Measurements from ENCODE around the gene SV2B.

SV2B gene

DNA sequence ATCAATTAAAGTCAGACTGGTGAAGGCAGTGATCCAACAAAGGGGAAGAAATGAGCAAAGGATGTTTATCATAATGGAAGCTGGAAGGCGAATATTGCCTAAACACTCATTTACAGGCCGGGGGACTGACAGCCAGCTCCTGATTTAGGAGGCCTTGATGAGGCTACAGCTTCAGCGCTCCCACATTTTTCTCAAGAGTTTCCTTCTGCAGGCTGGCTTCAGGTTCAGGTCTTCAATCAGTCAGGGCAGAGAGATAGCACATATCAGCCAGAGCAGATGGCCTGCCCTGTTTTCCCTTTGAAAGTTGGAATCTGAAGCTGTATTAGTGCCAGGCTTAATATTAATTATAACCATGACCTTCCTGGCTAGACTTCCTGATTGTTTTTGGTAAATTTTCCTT is 218.9 kb downstream of the SV2B start:
- TF ChIP-seq, protein P1, sequence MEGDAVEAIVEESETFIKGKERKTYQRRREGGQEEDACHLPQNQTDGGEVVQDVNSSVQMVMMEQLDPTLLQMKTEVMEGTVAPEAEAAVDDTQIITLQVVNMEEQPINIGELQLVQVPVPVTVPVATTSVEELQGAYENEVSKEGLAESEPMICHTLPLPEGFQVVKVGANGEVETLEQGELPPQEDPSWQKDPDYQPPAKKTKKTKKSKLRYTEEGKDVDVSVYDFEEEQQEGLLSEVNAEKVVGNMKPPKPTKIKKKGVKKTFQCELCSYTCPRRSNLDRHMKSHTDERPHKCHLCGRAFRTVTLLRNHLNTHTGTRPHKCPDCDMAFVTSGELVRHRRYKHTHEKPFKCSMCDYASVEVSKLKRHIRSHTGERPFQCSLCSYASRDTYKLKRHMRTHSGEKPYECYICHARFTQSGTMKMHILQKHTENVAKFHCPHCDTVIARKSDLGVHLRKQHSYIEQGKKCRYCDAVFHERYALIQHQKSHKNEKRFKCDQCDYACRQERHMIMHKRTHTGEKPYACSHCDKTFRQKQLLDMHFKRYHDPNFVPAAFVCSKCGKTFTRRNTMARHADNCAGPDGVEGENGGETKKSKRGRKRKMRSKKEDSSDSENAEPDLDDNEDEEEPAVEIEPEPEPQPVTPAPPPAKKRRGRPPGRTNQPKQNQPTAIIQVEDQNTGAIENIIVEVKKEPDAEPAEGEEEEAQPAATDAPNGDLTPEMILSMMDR (IDR thresholded peaks at IDR 0.05; ENCODE audit: low read depth, low read length) = no peak
- no peak overlapping the region for H3K4me3 ChIP-seq (ENCODE audit: low read depth, low read length)

DNA sequence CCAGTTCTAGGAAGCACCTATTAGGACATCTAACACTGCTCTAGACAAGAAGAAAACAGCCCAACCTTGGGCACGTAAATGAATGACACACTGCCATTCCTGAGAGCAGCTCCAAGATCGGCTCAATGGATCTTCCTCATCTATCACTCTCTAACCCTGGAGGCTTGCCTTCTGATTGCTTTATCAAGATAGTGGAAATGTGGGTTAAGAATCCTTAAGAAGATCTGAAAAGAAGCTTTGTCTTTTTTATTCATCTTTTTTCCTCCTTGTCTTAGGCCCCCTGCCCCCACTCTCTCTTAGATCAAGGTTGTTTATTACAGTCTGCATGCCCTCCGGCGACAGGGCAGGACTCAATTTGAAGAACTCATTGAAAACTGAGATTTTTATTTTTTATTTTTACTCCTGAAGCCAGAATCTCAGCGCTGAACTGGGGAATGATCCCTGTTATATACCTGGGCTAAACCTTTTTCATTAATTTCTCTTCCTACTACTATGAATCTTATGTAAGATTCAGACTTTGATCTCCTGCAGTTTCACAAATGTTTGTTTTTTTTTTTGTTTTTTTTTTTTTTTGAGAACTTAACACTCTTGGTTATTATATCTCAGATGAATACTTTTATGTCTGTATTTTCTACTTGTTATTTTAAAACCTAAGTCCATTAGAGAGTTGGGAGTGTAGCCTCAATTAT is 219.5 kb downstream of the SV2B start:
- TF ChIP-seq, protein P1 (IDR thresholded peaks at IDR 0.05; ENCODE audit: low read depth, low read length) = no peak
- H3K4me3 ChIP-seq (ENCODE audit: low read depth, low read length) = no peak overlapping the region

DNA sequence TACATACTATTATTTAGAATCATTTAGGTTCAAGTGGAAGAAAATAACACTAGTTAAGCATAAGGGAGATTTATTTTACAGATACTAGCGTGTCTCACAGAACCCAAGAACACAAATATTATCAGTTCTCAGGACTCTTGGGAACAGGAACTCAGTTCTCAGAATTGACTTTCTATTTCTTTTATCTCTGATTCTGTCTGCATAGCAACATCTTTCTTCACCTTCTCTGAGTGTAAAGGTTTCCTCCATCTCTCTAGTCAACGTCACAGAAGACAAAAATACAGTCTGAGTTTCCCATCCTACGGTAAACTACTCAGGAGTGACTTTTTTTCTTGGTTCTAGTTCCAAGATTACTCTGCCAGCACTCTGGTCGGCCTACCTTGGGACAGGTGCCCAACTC is 220.0 kb downstream of the SV2B start:
- TF ChIP-seq, protein P1 (IDR thresholded peaks at IDR 0.05; ENCODE audit: low read depth, low read length) = no peak
- no peak overlapping the region for H3K4me3 ChIP-seq (ENCODE audit: low read depth, low read length)

DNA sequence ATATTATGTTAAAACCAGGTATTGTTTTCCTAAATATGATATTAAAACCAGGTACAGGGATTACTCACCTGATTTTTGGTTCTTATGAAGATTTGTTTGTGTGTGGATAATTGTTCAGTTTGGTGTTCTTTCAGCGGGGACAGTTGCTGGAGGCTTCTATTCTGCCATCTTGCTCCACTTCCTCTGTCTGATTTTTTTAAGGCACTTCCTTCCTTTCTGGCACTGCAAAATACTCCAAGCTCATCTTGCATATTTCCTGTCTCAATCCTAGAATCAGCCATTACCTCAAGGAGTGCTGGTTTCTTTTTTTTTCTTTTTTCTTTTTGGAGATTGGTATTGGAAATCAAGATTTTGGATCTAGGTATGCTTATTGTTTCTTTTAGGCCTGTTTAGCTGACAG is 229.9 kb downstream of the SV2B start:
- TF ChIP-seq, protein P1 (IDR thresholded peaks at IDR 0.05; ENCODE audit: low read depth, low read length) = no peak
- H3K4me3 ChIP-seq (ENCODE audit: low read depth, low read length) = no peak overlapping the region

DNA sequence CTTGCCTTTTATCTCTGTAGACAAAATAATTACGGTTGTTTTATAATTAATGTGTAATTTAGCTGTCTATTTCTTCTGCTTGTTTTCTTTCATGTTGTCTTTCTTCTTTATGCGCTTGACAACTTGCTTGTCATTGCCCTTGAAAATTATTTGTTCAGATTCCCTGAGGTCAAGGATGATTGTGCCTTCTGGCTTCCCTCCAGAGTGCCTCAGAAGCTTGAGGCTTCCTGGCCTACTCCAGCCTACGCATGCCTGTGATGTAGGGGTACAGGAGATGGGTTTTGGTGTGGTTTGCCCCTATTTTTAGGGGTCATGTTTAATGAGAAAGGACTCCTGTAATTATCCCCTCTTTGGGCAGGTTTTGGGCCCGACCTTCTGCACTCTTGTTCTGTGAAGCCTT is 231.5 kb downstream of the SV2B start:
- H3K4me3 ChIP-seq (ENCODE audit: low read depth, low read length) = no peak overlapping the region
- TF ChIP-seq, protein P1 (IDR thresholded peaks at IDR 0.05; ENCODE audit: low read depth, low read length) = no peak

DNA sequence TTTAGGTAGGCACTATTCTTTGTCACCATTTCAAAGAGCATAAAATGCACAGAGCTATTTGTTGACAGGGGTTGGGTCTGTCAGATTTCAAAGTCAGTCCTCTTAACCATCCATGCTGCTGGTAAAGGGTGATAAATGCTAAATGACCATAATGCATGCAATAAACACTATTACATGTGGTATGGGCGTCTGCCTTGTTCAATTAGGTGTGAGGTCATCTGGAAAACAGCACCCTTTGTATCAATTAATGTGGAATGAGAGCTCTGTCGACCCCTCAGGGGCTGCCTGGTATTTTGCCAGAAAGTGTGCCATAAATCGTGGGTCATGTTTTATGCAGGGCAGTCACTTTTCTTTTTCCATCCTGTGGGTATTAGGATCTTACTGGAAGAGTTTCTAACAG is 235.6 kb downstream of the SV2B start:
- H3K4me3 ChIP-seq (ENCODE audit: low read depth, low read length) = no peak overlapping the region
- TF ChIP-seq, protein P1 (IDR thresholded peaks at IDR 0.05; ENCODE audit: low read depth, low read length) = no peak

DNA sequence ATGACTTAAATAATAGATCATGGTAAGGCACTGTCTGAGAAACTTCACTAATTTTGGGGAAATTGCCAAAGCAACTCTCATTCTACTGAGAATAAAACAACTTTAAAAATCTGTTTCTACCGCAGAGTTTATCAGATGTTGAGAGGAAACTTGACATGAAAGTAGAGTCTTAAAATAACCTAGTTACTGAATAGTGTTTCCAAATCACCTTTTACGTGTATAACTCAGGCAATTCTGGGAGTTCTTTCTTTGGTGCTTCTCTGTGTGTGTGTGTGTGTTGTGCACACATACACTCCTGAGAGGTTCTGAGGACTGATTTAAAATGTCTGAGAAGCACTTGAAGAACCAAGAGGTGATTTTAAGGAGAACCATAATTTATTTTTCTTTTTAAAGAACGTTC is 236.6 kb downstream of the SV2B start:
- no peak overlapping the region for H3K4me3 ChIP-seq (ENCODE audit: low read depth, low read length)
- TF ChIP-seq, protein P1 (IDR thresholded peaks at IDR 0.05; ENCODE audit: low read depth, low read length) = no peak

Measured in WI38 (cell line).